GM19239 (cell line): Measurements from ENCODE around the gene FAM120B.

ENCODE experiments used
- DNase-seq: peaks from one replicate; pipeline ENCODE4 v3.0.0; 2011; ENCODE audit warnings: low spot score; ENCODE audit not compliant: insufficient read length
- FAIRE-seq: peaks from 2 replicates; lab custom pipeline; 2011; peaks lifted over from hg19 to GRCh38; lab: Jason Lieb, UNC

The FAM120B gene

DNA sequence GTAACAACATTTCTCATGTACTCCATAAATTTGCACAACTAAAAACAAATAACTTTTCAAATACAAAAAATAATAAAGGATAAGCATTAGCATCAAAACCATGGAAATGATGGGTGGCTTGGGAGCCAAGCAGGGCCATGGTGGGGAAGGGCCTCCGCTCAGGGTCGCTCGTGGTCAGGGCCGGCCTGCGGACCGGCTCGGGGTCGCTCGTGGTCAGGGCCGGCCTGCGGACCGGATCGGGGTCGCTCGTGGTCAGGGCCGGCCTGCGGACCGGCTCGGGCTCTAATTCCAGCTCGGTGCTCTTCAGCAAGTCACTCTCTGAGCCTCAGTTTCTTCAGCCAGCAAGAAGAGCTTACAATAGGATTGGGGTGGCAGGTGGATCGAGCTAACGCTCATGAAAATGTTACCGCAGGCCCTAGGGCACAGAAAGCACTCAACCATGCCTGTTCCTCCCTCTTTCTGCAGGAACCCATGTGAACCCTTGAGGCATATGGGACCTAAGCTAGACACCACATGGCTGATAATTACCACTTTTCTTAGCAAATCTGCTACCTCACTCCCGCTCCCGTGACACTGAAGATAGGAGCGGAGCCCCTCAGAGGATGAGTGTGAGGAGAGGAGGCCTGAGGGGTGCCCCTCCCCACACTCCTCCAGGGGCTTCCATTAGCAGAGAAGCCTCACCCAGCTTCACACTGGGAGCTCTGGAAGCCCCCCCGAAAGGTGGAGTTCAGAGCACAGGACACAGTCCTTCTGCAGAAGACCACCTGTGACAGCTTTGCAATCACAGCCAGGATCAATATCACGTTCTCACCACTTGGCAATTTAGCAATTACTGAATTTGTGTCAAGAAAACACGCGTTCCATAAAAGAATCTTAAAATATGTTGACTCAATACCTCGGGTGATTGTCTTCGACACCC is 143.5 kb downstream of the FAM120B start:
- DNase-seq, result no peak
- FAIRE-seq, result no peak

DNA sequence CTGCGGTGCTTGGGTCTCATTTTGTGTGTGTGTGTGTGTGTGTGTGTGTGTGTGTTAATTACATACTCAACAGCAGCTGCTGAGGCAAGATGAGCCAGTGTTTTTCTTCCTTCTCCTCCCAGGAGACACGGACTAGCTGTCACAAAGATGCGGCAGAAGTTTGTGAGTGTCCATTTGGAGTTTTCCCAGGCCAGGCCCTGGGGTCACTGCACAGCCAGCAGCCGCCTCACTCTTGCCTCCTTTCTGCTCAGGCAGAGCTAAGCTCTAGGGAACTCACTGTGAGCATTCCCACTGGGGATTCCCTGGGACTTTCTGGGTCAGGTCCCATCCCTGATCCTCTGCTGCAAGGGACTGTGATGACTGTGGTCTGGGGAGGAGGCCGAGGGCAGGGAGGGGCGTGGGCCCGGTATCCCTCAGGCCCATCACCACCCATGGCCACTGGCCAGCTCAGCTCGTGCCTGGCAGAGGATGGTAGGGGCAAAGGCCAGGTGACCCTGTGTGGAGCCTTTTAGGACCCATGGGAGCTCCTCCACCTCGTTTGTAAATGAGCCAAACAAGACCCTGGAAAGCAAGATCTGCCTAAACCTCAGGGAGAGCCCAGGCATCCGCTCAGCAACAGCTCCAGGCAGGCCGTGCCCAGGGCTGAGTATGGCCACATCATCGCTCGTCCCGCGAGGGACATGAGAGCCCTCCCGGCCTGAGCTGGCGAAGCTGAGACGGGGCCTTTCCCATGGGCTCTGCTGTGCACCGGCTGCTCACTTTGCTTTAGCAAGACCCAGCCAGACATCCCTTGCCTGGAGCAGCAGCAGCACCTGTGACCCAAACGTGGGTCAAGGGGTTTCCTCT is 144.6 kb downstream of the FAM120B start:
- no peak for DNase-seq

DNA sequence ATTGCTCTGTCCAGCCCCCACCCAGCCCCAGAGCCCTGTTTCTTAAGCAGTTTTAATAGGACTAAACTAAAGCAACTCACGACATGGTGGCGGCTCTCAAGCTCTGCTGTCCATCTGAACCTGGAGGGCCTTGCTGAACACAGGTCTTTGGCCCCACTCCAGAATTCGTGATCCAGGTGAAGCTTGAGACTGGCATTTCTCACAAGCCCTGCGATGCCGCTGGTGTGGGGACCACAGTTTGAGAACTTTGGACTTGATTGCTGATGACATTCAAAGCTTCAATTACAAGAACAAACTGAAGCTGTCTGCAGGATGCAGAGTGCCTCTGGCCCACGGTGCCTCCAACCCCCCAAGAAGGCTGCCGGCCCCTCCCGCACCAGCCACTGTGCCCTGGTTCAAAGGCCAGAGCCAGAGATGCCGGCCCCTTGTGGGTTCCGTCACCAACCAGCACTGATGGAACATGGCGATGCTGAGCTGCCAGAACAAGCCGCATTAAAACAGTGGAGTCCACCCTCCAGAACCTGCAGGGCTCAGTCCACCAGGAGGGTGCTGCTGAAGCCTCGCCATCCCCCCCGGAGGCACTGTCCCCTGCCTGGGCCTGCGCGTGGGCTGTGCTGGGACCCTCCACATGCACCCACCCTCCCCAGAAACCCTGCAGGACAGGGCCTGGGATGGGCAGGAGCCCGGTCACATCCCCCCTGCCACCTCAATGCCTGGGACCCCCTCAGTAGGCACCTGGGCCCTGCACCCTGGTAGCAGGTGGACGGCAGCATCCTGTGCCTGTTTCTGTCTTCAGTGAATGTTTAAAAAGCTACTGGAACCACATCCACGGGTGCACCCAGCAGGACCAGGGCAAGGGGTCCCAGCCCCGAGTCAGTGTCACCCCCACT is 145.4 kb downstream of the FAM120B start:
- FAIRE-seq, result no peak

More for the DNA sequence above, 144.6 kb downstream of the FAM120B start:
- FAIRE-seq, result no peak

DNA sequence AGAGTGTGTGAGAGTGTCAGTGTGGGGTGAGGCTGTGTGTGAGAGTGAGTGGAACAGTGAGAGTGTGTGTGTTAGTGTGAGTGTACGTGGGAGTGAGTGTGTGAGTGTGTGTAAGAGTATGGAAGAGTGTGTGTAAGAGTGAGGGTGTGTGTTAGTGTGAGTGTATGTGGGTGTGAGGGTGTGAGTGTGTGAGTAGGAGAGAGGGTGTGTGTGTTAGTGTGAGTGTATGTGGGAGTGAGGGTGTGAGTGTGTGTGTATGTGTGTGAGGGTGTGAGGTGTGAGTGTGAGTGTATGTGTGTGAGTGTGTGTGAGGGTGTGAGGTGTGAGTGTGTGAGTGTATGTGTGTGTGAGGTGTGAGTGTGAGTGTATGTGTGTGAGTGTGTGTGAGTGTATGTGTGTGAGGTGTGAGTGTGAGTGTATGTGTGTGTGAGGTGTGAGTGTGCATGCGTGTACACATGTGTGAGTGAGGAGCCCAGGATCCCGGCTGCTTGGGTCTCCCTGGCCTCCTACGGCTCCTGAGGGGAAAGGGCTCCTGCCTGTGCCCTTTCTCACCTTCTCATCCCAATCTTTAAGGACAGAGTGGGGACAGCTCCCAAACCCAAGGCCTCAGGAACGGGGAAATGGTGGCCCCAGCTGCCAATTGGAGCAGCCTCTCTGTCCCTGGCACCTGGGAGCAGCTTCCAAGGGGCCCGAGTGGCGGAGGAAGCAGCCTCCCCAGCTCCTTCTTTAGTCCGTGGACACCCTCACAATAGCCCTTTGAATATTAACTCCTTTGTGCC is 146.4 kb downstream of the FAM120B start:
- FAIRE-seq (no peak), DNase-seq (no peak)

More for the DNA sequence above, 145.4 kb downstream of the FAM120B start:
- no peak for DNase-seq

DNA sequence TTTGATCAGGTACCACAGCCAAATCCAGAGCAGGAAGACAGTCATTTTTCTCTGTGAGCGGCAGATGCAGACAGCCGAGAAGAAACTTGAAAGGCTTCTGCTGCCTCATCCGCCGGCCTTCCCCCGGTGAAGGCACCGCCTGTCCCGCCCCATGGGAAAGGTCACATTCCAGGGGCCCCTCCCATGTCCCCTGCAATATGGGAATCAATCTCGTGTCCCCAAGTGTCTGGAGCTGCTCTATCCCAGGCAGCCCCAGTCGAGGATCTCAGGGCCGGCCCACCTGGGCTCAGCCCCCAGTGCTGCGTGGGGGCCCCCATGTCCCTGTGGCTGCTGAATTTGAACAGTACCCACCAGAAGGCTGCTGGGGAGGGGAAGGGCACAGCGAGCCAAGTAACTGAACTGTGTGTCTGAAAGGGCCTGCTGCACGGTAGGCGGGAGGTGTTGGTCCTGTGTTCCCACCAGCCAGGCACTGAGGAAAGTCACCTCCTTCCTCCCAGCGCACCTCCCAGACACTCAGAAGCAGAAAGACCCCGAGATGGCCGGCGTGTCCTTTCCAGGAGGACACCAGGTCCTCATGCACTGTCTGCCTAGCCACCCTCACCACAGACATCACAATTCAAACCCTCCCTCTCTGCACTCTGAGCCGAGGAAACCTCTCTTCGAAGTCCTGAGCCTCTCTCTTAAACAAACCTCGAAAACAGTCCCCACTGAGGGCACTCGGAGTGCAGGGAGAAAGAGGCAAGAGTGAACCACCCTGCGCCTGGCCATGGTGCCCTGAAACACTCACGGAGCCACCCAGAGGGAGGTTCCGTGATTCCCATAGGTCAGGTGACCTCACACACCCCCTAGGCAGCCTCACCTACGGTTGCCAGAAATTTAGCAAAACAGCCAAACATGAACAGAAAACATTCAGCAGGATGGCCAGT is 147.3 kb downstream of the FAM120B start:
- FAIRE-seq (no peak), DNase-seq (no peak)

DNA sequence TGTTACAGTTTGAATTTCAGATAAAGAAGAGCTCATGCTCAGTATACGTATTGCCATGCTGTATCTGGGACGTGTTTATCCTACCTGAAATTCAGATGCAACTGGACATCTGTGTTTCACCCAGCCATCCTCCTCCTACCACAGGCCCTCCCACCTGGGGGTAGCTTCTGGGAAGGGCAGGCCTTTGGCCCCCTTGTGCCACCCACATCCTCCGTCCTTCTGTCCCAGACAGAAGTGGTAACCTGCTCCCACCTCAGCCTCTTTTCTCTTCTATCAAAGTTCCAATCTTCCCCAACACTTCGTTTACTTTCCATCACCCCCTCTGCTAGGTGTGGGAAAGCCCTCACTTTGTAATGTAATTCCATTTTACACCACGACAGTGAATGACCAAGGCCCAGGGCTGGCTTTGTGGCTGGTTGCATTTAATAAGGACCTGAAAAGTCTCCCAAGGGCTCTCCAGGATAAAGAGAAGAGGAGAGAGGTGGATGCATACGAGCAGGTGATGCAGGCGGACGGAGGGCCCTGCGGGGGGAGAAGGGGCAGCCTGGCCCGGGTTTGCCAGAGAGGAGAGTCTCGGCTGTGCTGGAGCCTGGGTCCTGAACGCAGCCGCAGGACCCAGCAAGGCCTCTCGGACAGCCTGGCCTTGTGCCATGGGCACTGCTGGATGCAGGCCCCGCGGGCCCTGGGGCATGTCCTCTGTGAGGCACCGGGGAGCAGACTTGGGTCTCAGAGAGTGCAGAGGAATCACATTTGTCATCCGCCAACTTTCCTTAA is 148.1 kb downstream of the FAM120B start:
- FAIRE-seq, result no peak
- no peak for DNase-seq

DNA sequence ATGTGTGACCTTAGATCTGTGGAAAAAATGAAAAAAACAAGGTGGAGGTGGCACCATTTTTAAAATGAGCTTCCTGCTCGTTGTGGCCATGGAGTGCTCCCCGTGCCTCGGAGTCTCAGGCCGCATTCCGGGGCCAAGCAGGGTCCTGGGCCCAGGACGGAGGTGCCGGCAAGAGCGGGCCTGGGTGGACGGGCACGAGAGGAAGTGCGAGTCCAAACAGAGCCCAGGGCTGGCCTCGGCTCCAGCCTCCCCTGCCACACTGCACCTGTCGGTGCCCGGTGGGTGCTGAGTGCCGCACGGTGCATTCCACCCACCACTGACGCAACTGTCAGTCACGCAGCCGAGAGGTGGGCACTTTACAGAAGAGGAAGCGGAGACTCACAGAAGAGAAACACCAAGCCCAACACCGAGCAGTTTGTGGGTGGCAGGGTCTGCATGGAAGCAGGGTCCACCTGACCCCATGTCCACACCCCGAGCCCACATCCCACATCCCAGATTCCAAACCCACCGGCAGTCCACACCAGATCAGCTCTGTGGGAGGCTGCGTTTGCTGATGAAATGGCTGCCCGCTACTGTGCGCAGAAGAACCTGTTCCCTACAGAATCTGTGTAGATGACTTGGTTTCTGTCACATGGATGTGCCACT is 148.9 kb downstream of the FAM120B start:
- DNase-seq (no peak), FAIRE-seq (no peak)

DNA sequence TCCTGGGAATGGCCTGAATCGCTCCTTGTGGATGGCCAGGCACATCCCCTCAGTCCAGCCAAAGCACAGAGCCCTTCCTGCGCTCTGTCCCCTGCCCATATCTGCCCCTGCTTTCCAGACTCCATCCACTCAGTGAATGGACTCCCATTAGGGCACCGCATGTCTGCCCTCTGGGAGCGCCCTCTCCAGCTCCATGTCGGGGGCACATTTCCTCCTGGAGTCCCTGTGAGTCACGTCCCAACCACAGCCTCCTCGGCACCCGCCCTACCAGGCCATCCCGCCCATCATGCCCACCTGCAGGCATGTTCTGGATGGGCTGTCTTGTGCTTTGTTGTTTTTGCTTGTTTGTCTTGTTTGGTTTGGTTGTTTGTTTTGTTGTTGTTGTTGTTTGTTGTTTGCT is 149.8 kb downstream of the FAM120B start:
- no peak for FAIRE-seq

More for the DNA sequence above, 149.8 kb downstream of the FAM120B start:
- no peak for DNase-seq
